ENCODE data around the gene KIFAP3. TPM values are rescaled to one million over a fixed set of nuclear protein-coding genes. Genes with fewer than 3 reads are reported as not detected.
"Not testable (repeated sequence)": the region's sequence is repeated elsewhere in the genome, so short reads cannot be mapped to it uniquely, and the experiment has no call there.

Gene KIFAP3
- total RNA-seq, 3 donors from 2014 or later, result 22.5 to 42.8 (median 36.2) TPM

DNA sequence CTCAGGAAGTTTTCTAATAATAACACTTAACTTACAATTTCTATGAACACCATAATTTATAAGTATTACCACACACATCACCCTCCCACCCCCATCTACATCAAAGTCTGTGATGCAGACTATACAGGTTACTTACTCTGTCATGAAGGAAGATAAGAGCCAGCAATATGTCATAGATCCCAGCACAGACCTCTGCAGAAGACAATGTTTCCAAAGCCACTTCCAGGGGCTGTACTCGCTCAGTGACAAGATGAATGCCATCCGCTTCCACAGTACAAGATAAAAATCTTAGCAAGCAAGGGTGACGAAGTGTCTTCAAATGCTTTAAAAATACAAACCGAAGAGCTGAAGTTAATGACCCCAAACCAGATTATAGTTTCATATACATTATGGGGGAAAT lies 196.0 kb downstream of the KIFAP3 start:
- peaks cover 8% of the 10 kb centered on the region for H3K36me3 ChIP-seq (ENCODE audit: low read depth)
- no peak for TF ChIP-seq CTCF (IDR thresholded peaks at IDR 0.05)
- H3K4me3 ChIP-seq, result no peak overlapping the region
- no peaks in the 10 kb centered on the region for H3K9me3 ChIP-seq
- ATAC-seq (no peak), DNase-seq (no peak)
- intact Hi-C loops (cut with DNase I, micrococcal nuclease), result no loop called here
- no peaks in the 10 kb centered on the region for H3K4me1 ChIP-seq (ENCODE audit: low read depth)

DNA sequence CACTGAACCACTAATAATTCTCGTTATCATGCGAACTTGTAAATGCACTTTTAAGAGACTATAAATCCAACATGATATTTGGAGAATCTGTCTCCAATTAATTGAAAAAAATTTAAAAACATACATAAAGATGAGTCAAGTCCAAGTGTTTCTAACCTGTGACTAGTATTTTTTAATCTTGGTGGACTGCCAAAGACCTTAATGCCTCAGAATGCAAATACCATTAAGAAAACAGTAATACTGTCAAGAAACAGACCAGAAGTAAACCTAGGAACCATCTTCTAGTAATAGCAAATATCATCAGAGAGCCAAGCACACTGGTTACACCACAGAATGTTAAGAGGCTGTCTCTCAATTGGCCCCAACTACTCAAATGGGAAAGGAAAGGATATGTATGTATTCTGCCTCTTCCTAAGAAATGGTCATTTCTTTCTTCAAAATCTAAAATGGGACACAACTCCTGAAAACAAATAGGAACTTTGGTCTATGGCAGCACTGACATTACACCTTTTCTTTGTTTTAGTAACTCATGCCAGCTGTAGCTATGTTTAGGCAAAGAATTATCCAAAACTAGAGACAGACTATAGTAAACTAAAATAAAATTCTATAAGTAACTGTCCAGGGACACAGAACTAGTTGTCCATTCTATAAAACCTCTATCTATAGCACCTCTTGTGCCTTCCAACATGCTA lies 196.5 kb downstream of the KIFAP3 start:
- intact Hi-C loops (cut with DNase I, micrococcal nuclease), result no loop called here
- no peak for ATAC-seq
- H3K4me3 ChIP-seq, result no peak overlapping the region

DNA sequence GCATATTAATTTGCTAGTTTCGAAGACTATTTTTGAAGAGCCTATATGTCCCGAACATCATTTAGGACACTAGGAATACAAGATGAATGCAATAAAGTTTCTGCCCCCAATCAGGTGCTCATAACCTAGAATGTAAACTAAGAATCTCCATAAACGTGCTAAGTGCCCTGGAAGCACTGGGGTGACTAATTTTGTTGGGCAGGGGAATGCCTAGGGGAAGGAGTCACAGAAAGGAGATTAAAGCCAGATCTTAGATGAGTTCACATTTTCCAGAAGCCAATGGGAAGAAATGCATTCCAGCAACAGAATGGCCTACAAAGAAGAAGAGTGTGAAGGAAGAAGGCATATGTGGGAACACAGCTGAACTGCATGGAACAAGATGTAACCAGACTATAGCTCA lies 200.3 kb downstream of the KIFAP3 start:
- H3K4me1 ChIP-seq (ENCODE audit: low read depth), result no peaks in the 10 kb centered on the region
- H3K4me3 ChIP-seq, result no peak overlapping the region
- no peak for DNase-seq
- intact Hi-C loops (cut with DNase I, micrococcal nuclease), result no loop called here
- ATAC-seq, result no peak
- no peak for TF ChIP-seq CTCF (IDR thresholded peaks at IDR 0.05)
- peaks cover 21% of the 10 kb centered on the region for H3K36me3 ChIP-seq (ENCODE audit: low read depth)
- H3K9me3 ChIP-seq, result no peaks in the 10 kb centered on the region

More for the DNA sequence above, 196.5 kb downstream of the KIFAP3 start:
- no peak for DNase-seq
- Histone ChIP-seq H3K4me1 (ENCODE audit: low read depth) (no peaks in the 10 kb centered on the region), H3K9me3 (no peaks in the 10 kb centered on the region), H3K36me3 (ENCODE audit: low read depth) (peaks cover 10% of the 10 kb centered on the region)
- TF ChIP-seq CTCF (IDR thresholded peaks at IDR 0.05), result no peak

DNA sequence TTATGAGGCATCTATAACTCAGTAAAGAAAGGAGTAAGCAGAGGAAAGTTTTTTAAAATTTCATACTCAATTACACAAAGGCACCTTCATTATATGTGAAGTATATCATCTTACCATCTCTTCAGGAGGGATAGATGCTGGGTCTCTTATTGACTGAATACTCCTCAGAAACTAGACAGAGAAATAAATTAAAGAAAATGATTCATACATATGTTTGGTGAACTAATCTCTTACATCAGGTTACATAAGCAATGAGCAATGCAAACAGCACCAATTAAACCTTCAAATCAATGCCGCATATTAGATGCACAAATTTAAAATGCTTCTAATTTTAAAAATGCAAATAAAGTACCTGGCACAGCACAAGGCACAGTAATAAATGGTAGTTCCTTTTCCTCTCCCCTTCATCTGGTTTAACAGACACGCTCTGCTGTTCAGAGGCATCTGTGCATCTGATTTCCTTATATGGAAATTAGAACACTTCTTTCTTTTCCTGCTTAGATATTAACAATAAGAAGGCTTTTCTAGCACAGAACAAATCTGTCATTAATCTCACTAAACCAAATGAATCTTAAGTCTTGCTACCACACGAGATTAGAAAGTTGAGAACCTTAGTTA lies 200.8 kb downstream of the KIFAP3 start:
- no peak for ATAC-seq
- no peak for DNase-seq
- no peak overlapping the region for H3K4me3 ChIP-seq
- H3K36me3 ChIP-seq (ENCODE audit: low read depth), result peaks cover 21% of the 10 kb centered on the region
- H3K9me3 ChIP-seq, result no peaks in the 10 kb centered on the region
- TF ChIP-seq CTCF (IDR thresholded peaks at IDR 0.05), result no peak
- intact Hi-C loops (cut with DNase I, micrococcal nuclease), result no loop called here
- H3K4me1 ChIP-seq (ENCODE audit: low read depth), result no peaks in the 10 kb centered on the region

- H3K36me3 ChIP-seq (ENCODE audit: low read depth), result peaks cover 21% of the 10 kb centered on the region
- H3K4me3 ChIP-seq, result no peak overlapping the region
- no peak for ATAC-seq
- intact Hi-C loops (cut with DNase I, micrococcal nuclease), result no loop called here
- TF ChIP-seq CTCF (IDR thresholded peaks at IDR 0.05), result no peak
- DNase-seq, result no peak
- H3K4me1 ChIP-seq (ENCODE audit: low read depth), result no peaks in the 10 kb centered on the region
- H3K9me3 ChIP-seq, result no peaks in the 10 kb centered on the region
Measured at GRCh38 chr1:169872906-169873305, 201.6 kb downstream of the KIFAP3 start.

DNA sequence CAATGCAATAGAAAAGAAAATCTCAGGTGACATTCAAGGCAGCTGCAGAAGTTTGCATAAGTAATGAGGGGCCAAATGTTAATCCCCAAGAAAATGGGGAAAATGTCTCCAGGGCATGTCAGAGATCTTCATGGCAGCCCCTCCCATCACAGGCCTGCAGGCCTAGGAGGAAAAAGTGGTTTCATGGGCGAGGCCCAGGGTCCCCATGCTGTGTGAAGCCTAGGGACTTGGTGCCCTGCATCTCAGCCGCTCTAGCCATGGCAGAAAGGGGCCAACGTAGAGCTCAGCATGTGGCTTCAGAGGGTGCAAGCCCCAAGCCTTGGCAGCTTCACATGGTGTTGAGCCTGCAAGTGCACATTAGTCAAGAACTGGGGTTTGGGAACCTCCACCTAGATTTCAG lies 202.5 kb downstream of the KIFAP3 start:
- H3K9me3 ChIP-seq; H3K4me1 ChIP-seq (ENCODE audit: low read depth); intact Hi-C loops (cut with DNase I, micrococcal nuclease); DNase-seq; ATAC-seq; H3K4me3 ChIP-seq: not testable (repeated sequence)
- peaks cover 21% of the 10 kb centered on the region for H3K36me3 ChIP-seq (ENCODE audit: low read depth)

Other genes starting within 250 kb of the KIFAP3 start
- 10 to 100 TPM; 13.4 to 20.4 (median 14.9) TPM for gene SCYL3, start 180.8 kb downstream of the KIFAP3 start, total RNA-seq
- gene NTMT2, start 71.3 kb upstream of the KIFAP3 start, total RNA-seq, result not detected